Mammary epithelial cell (primary cell): ENCODE data around the gene MYO3B.

ENCODE experiments used
- CTCF ChIP-seq, 2 donors: IDR thresholded peaks in 1 of 2; conservative IDR thresholded peaks in 1 of 2; 2 replicates each; pipeline ENCODE4 v1.5.1; 2011 to 2012; ENCODE audit warnings: inconsistent platforms in 2 of 2, low read length in 2 of 2, mild to moderate bottlenecking in 2 of 2, control low read depth in 1 of 2, low read depth in 1 of 2; ENCODE audit not compliant: insufficient read depth in 1 of 2; ENCODE audit errors: extremely low read depth in 1 of 2
- EZH2 ChIP-seq: IDR thresholded peaks from 2 replicates; pipeline ENCODE4 v1.6.1; 2012; ENCODE audit warnings: low read length, inconsistent platforms, borderline replicate concordance

GRCh38 chr2:170267071-170267470 is 89.1 kb downstream of the MYO3B start:
- no peak for TF ChIP-seq CTCF (conservative IDR thresholded peaks at IDR 0.05 in 1 of 2, IDR thresholded peaks at IDR 0.05 in 1 of 2; ENCODE audit: extremely low read depth in 1 of 2, insufficient read depth in 1 of 2, low read depth in 1 of 2, low read length in 2 of 2)
- no peak for TF ChIP-seq EZH2
